A549 treated with DMSO at 1 μM for 4 hours (cell line): ENCODE measurements around the gene YTHDC2. TPM values are rescaled to one million over a fixed set of nuclear protein-coding genes. Genes with fewer than 3 reads are reported as not detected.

Source experiments
- total RNA-seq: library from RNA; stranded (reverse); fragments of 200-300 nt; extraction: Qiagen RNA extraction; gene quantifications from 5 replicates; pipeline ENCODE4 v1.2.3, GENCODE V29; 2022; ENCODE audit warnings: low read depth

Gene YTHDC2
- total RNA-seq, result 7.4 to 9.5 TPM (median 8.7 TPM) in 5 replicates

GRCh38 chr5:113513384-113514288 lies at the start of gene YTHDC2:
TSS of gene YTHDC2 (plus strand) at chr5:113513694. CDS start at chr5:113513896, 202 bp downstream.

GRCh38 chr5:113487781-113488644 lies 25.5 kb upstream of the YTHDC2 start, which contains the start of gene MCC:
TSS of gene MCC (minus strand) at chr5:113488453.

Other genes starting within 250 kb of the YTHDC2 start
- not detected in 5 replicates for gene TSSK1B, start 78.7 kb upstream of the YTHDC2 start, total RNA-seq
- gene MCC, start 25.2 kb upstream of the YTHDC2 start, total RNA-seq, result 0.18 to 0.45 TPM (median 0.37 TPM) in 5 replicates